Right lung (tissue), 5 donors: ENCODE data around the gene HHAT. TPM values are rescaled to one million over a fixed set of nuclear protein-coding genes. Genes with fewer than 3 reads are reported as not detected.
A peak's percentile ranks its signal among the peaks of the same experiment; 100 is the strongest.

Experiments
- DNase-seq, 2 donors: peaks; one replicate each; pipeline ENCODE4 v3.0.0-alpha.2; 2013
- polyA plus RNA-seq, 5 donors: library from polyadenylated mRNA; unstranded; fragments of 120-200 nt; gene quantifications; one replicate each; pipeline versions ENCODE4 v1.2.1 to v1.2.3, GENCODE V29; 2013; ENCODE audit warnings: inconsistent platforms in 1 of 5, low replicate concordance in 1 of 5; ENCODE audit not compliant: insufficient read length in 5 of 5, insufficient read depth in 1 of 5

The HHAT gene
- polyA plus RNA-seq, 5 donors: 9.3 to 12.0 (median 11.2) TPM

DNA sequence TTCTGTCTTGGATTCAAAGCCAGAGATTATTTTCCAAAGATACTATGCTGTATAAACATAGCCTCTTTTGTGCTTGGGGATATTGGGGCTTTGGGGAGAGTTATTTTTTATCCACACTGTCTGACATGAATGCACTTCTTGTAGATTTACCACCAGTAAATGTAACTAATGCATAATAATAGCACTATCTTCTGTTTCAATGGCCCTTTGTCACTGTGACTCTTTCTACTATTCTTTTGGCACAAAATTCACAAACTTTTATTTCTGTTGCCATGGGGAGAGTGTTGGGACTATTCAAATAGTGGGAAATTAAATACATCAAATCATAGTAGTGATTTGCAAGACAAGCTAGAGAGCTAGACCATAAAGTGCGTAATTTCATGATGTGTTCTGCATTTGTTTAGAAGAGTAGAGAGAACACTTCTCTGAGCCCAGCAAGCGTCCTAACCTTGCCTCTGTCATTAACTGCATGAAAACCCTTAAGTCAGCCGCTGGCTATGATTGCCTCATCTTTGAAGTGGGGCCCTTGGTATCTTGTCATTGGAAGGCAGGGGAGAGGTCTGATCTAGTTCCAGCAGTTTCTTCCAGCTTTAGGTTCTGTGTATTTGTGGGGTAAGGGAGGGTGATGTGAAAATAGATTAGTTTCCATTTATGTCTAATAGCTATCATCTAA, 154.4 kb downstream of the HHAT start:
- no peak for DNase-seq

GRCh38 chr1:210483821-210484220, 155.1 kb downstream of the HHAT start:
- DNase-seq: no peak

DNA sequence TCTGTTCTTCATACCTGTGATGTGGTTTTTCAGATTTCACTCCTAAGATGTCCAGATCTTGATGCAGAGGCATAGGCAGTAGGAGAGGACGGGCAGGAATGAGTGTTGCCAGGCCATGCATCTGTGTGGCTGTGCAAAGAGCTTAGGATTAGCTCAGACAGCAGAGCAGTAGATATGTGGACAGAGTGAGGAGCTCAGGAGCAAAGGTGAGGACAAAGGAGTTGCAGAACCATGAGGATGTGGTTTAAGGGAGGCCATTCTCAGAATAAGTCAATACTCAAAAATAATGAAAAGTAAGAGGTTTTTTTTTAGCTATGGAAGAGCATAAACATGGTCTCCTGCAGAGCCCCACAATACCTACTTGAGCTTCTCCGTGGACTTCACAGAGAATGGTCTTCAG, 158.3 kb downstream of the HHAT start:
- DNase-seq: no peak

DNA sequence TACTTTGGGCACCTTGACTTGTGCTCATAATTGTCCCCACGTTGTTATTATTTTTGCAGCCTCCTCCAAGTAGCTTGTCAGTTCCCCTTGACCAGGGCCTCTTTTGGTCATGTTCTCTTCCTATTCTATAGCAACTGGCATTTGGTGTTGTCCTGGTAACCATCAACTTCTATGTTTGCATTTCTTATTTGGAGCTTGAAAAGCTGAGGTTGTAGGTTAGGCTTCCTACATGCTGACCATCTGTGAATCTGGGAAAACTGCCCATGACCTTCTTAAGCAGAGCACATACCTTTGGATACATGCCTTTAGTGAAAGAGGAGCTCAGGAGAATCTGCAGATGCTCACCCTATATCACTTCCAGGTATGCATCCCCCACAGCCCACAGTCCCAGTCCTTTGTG, 160.8 kb downstream of the HHAT start:
- no peak for DNase-seq

GRCh38 chr1:210490781-210491180, 162.1 kb downstream of the HHAT start:
- no peak for DNase-seq

- no peak for DNase-seq
Measured at GRCh38 chr1:210496063-210496462, 167.4 kb downstream of the HHAT start.

DNA sequence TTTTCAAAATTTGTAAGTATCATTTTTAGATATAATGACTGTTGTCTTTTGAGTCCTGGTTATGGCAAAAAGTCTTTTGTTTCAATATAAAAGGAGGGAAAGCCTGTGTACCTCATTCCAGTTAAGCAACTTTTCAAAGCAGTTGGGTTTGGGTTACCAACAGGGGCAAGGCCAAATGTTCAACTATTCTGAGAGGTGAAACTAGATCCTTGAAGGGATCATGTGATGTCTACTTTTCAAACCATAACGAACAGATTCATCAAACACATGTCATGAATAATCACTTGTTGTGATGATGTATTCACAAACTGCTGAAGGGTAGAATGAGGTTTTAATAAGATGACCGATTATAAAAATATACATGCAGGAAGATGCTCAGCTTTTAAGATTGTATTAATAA, 171.3 kb downstream of the HHAT start:
- no peak for DNase-seq

DNA sequence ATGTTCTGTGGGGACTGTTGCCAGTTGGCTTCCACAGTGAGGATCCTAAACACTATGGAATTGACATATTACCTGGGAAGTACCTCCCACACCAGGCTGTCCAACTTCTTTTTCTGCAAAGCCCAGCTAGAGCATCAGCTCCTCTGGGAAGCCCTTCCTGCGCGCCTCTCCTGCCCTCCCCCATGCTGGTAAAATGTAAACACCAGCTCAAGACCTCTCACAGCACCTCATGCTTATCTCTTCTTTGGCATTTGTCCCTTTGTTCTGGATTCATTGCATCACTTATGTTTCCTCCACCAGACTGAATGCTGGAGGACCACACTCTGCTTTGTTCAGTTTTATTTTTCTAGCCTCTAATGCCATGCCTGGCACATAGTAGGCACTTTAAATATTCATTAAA, 172.1 kb downstream of the HHAT start:
- no peak for DNase-seq

- DNase-seq: no peak
Measured at GRCh38 chr1:210504286-210504685, 175.6 kb downstream of the HHAT start.

- DNase-seq: no peak
Measured at GRCh38 chr1:210505601-210506496, 177.1 kb downstream of the HHAT start.

GRCh38 chr1:210506689-210507088, 178.0 kb downstream of the HHAT start:
- no peak for DNase-seq

- DNase-seq: no peak
Measured at GRCh38 chr1:210516092-210516656, 187.5 kb downstream of the HHAT start.

- DNase-seq: no peak
Measured at GRCh38 chr1:210516697-210517459, 188.2 kb downstream of the HHAT start.

DNA sequence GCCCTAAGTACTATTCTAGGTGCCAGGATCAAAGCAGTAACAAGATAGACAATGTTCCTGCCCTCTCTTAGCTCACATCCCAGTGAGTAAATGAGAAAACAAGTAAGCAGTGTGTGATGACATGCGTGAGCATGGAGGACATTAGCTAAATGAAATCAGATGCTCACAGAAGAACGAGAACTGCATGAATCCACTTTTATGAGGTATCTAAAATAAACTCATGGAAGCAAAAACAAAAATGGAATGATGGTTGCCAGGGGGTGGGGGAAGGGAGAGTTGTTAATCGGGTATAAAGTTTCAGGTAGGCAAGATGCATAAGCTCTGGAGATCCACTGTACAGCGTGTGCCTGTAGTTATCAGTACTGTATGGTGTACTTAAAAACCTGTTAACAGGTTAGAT, 195.1 kb downstream of the HHAT start:
- DNase-seq: no peak

- DNase-seq: peak in 1 of 2 donors; percentile 2
Measured at GRCh38 chr1:210525716-210526454, 197.2 kb downstream of the HHAT start.

GRCh38 chr1:210527091-210527490, 198.4 kb downstream of the HHAT start:
- DNase-seq: no peak

GRCh38 chr1:210531475-210532222, 202.9 kb downstream of the HHAT start:
- no peak for DNase-seq

- DNase-seq: no peak
Measured at GRCh38 chr1:210532223-210532598, 203.5 kb downstream of the HHAT start.

- DNase-seq: no peak
Measured at GRCh38 chr1:210535761-210536160, 207.1 kb downstream of the HHAT start.

- DNase-seq: no peak
Measured at GRCh38 chr1:210536254-210536961, 207.7 kb downstream of the HHAT start.
